Activated naive CD4-positive, alpha-beta T cell treated with anti-CD3 and anti-CD28 coated beads, Interleukin-2, amount 50 U/mL, for 72 hours (primary cell): ENCODE data around the gene MRPL42. TPM values are rescaled to one million over a fixed set of nuclear protein-coding genes. Genes with fewer than 3 reads are reported as not detected.
"Not testable (repeated sequence)": the region's sequence is repeated elsewhere in the genome, so short reads cannot be mapped to it uniquely, and the experiment has no call there.

ENCODE experiments used
- ATAC-seq, 2 donors: fragments of 150-1000 bp; cut with Tn5 transposase; 2 replicates each; pipeline ENCODE4 v1.10.0; 2021; ENCODE audit warnings: mild to moderate bottlenecking in 2 of 2, moderate library complexity in 2 of 2
- DNase-seq, 2 donors: peaks; one replicate each; pipeline ENCODE4 v3.0.0; 2021 to 2022; ENCODE audit warnings: low spot score in 2 of 2
- H3K27ac Mint-ChIP-seq, 2 donors: one replicate each; pipeline ENCODE4 v1.8.0; 2022; ENCODE audit warnings: mild to moderate bottlenecking in 2 of 2, mixed read lengths in 2 of 2
- H3K36me3 Mint-ChIP-seq, 2 donors: one replicate each; pipeline ENCODE4 v1.8.0; 2022; ENCODE audit warnings: mixed read lengths in 2 of 2
- H3K9me3 Mint-ChIP-seq, 2 donors: one replicate each; pipeline ENCODE4 v1.8.0; 2022; ENCODE audit warnings: mixed read lengths in 2 of 2
- total RNA-seq, 2 donors: library from RNA; stranded (reverse); gene quantifications; one replicate each; pipeline ENCODE4 v1.2.3, GENCODE V29; 2022

Gene MRPL42
- total RNA-seq: 10 to 100 TPM; 60.9 to 64.0 TPM

GRCh38 chr12:93467351-93468007, at the start of gene MRPL42:
MRPL42 (plus strand) TSS chr12:93467514; CDS start chr12:93469286, 1,772 bp downstream.
- H3K9me3 Mint-ChIP-seq: no peaks in the 10 kb centered on the region
- ATAC-seq: peak; percentile 93 to 95
- peak; percentile 91 to 93 for DNase-seq
- H3K36me3 Mint-ChIP-seq: peaks cover 18 to 23% of the 10 kb centered on the region in 2 donors
- peak within 1 kb of the TSS; percentile 93 to 97 for H3K27ac Mint-ChIP-seq

DNA sequence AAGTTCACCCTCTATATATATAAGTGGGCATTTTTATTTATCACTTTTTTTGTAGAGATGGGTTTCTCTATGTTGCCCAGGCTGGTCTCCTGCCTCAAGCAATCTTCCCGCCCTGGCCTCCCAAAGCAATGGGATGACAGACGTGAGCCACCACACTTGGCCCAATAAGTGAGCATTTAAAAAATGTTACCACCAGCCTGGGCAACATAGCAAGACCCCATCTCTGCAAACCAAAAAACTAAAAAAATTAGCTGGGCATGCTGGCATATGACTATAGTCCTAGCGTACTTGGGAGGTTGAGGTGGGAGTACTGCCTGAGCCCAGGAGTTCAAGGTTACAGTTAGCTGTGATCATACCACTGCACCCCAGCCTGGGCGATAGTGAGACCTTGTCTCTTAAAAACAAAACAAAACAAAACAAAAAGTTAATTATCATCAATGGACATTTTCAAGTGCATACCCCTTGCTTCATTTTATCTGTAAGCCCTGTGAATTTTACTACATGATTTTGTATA, 49.3 kb upstream of the MRPL42 start:
- H3K27ac Mint-ChIP-seq: no peak overlapping the region
- ATAC-seq (no peak), DNase-seq (no peak)
- peaks cover 0 to 25% of the 10 kb centered on the region in 2 donors for H3K36me3 Mint-ChIP-seq
- H3K9me3 Mint-ChIP-seq: peaks cover 0 to 5% of the 10 kb centered on the region in 2 donors

- Mint-ChIP-seq H3K27ac (peak overlapping the region in 1 of 2 donors; percentile 5), H3K36me3 (peaks cover 0 to 12% of the 10 kb centered on the region in 2 donors), H3K9me3 (peaks cover 0 to 2% of the 10 kb centered on the region in 2 donors)
- DNase-seq (no peak), ATAC-seq (no peak)
These were observed 47.8 kb upstream of the MRPL42 start for GRCh38 chr12:93419388-93420034.

DNA sequence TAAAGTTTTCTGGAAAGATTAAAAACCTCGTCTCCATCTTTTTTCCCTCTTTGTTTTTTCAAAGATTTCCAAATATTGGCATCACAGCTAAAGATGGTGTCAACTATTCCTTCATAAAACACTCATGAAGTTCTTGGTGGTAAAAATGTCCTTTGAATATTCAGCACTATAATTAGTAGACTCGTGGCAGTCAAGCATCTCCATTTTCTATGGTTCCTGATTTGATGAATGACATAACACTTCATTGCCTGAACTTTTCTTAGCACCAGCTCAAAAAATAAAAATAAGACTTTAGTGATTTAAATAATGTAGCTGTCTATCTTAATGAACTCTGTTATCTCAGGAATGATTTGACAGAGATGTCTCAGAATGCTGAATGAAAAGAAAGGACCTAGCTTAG, 45.3 kb upstream of the MRPL42 start:
- ATAC-seq (no peak), DNase-seq (no peak)
- Mint-ChIP-seq H3K9me3 (no peaks in the 10 kb centered on the region), H3K36me3 (no peaks in the 10 kb centered on the region), H3K27ac (peak overlapping the region in 1 of 2 donors; percentile 4)

- DNase-seq (no peak), ATAC-seq (no peak)
- Mint-ChIP-seq H3K9me3 (no peaks in the 10 kb centered on the region), H3K36me3 (no peaks in the 10 kb centered on the region), H3K27ac (peak overlapping the region; percentile 33 to 35)
These were observed 41.4 kb upstream of the MRPL42 start for GRCh38 chr12:93425736-93426411.

- no peaks in the 10 kb centered on the region for H3K9me3 Mint-ChIP-seq
- no peaks in the 10 kb centered on the region for H3K36me3 Mint-ChIP-seq
- peak; percentile 64 to 65 for ATAC-seq
- DNase-seq: no peak
- peak overlapping the region in 1 of 2 donors; percentile 33 for H3K27ac Mint-ChIP-seq
These were observed 40.9 kb upstream of the MRPL42 start for GRCh38 chr12:93426412-93426805.

- Mint-ChIP-seq H3K9me3 (no peaks in the 10 kb centered on the region), H3K27ac (peak overlapping the region; percentile 59 to 63), H3K36me3 (no peaks in the 10 kb centered on the region)
- DNase-seq (no peak), ATAC-seq (peak in 1 of 2 donors; percentile 14)
These were observed 39.3 kb upstream of the MRPL42 start for GRCh38 chr12:93427779-93428564.

- H3K9me3 Mint-ChIP-seq: no peaks in the 10 kb centered on the region
- H3K27ac Mint-ChIP-seq: no peak overlapping the region
These were observed 37.9 kb upstream of the MRPL42 start for GRCh38 chr12:93429448-93429847.

GRCh38 chr12:93429852-93430251, 37.5 kb upstream of the MRPL42 start:
- DNase-seq (no peak), ATAC-seq (no peak)
- Mint-ChIP-seq H3K36me3 (no peaks in the 10 kb centered on the region), H3K9me3 (no peaks in the 10 kb centered on the region), H3K27ac (no peak overlapping the region)

More at GRCh38 chr12:93429448-93429847, 37.9 kb upstream of the MRPL42 start:
- H3K36me3 Mint-ChIP-seq: no peaks in the 10 kb centered on the region
- no peak for DNase-seq
- ATAC-seq: no peak

GRCh38 chr12:93430280-93430679, 37.0 kb upstream of the MRPL42 start:
- ATAC-seq: no peak

GRCh38 chr12:93432031-93432430, 35.3 kb upstream of the MRPL42 start:
- not testable (repeated sequence) for DNase-seq, H3K36me3 Mint-ChIP-seq

More at GRCh38 chr12:93430280-93430679, 37.0 kb upstream of the MRPL42 start:
- H3K36me3 Mint-ChIP-seq: no peaks in the 10 kb centered on the region
- H3K9me3 Mint-ChIP-seq: no peaks in the 10 kb centered on the region
- DNase-seq: no peak
- H3K27ac Mint-ChIP-seq: no peak overlapping the region

GRCh38 chr12:93434256-93434865, 33.0 kb upstream of the MRPL42 start:
- Mint-ChIP-seq H3K9me3 (no peaks in the 10 kb centered on the region), H3K36me3 (peaks cover 0 to 4% of the 10 kb centered on the region in 2 donors), H3K27ac (no peak overlapping the region)
- DNase-seq (no peak), ATAC-seq (no peak)

More at GRCh38 chr12:93432031-93432430, 35.3 kb upstream of the MRPL42 start:
- not testable (repeated sequence) for ATAC-seq, H3K9me3 Mint-ChIP-seq
- H3K27ac Mint-ChIP-seq: peak overlapping the region in 1 of 2 donors; percentile 40

- DNase-seq: no peak
- Mint-ChIP-seq H3K36me3 (peaks cover 20 to 22% of the 10 kb centered on the region in 2 donors), H3K9me3 (no peaks in the 10 kb centered on the region), H3K27ac (peak overlapping the region; percentile 63 to 99)
- ATAC-seq: no peak
These were observed 28.9 kb upstream of the MRPL42 start for GRCh38 chr12:93438266-93439050.

GRCh38 chr12:93440043-93440835, 27.1 kb upstream of the MRPL42 start:
- H3K9me3 Mint-ChIP-seq: no peaks in the 10 kb centered on the region
- DNase-seq (no peak), ATAC-seq (no peak)

More at GRCh38 chr12:93440043-93440835, 27.1 kb upstream of the MRPL42 start:
- Mint-ChIP-seq H3K27ac (peak overlapping the region; percentile 99), H3K36me3 (peaks cover 20 to 22% of the 10 kb centered on the region in 2 donors)
